ENCODE data around the gene HDAC11.

DNA sequence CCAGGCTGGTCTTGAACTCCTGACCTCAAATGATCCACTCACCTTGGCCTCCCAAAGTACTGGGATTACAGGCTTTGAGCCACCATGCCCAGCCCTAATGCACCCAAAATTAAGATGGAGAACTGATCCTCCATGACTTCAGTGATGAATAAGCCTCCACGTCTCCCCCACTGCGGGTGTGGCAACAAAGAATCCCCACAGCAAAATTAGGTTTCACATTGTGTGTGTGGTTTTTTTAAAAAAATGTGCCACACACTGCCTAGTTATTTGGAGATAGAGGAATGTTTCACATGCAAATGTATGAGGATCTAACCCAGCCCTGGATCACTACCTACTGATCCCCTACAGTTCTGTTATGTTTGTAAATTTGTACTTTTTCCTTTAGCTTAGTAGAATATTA, 17.3 kb downstream of the HDAC11 start:
- no peak for TF ChIP-seq POLR2AphosphoS5 (IDR thresholded peaks at IDR 0.05; ENCODE audit: low read depth)
- TF ChIP-seq, protein P1, sequence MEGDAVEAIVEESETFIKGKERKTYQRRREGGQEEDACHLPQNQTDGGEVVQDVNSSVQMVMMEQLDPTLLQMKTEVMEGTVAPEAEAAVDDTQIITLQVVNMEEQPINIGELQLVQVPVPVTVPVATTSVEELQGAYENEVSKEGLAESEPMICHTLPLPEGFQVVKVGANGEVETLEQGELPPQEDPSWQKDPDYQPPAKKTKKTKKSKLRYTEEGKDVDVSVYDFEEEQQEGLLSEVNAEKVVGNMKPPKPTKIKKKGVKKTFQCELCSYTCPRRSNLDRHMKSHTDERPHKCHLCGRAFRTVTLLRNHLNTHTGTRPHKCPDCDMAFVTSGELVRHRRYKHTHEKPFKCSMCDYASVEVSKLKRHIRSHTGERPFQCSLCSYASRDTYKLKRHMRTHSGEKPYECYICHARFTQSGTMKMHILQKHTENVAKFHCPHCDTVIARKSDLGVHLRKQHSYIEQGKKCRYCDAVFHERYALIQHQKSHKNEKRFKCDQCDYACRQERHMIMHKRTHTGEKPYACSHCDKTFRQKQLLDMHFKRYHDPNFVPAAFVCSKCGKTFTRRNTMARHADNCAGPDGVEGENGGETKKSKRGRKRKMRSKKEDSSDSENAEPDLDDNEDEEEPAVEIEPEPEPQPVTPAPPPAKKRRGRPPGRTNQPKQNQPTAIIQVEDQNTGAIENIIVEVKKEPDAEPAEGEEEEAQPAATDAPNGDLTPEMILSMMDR (IDR thresholded peaks at IDR 0.05; ENCODE audit: insufficient read depth, low read length): no peak

All from HL-60 (cell line).